ENCODE data around the gene CCNQ. TPM values are rescaled to one million over a fixed set of nuclear protein-coding genes. Genes with fewer than 3 reads are reported as not detected.
"Not testable (repeated sequence)": the region's sequence is repeated elsewhere in the genome, so short reads cannot be mapped to it uniquely, and the experiment has no call there.

The CCNQ gene
- total RNA-seq, 1 donor from 2014 or later = 24.4 TPM

- Mint-ChIP-seq H3K36me3 (ENCODE audit: low read depth) (no peaks in the 10 kb centered on the region), H3K4me3 (peak overlapping the region; percentile 0), H3K27ac (ENCODE audit: unreplicated experiment) (no peak overlapping the region), H3K4me1 (no peaks in the 10 kb centered on the region), H3K9me3 (no peaks in the 10 kb centered on the region), H3K27me3 (ENCODE audit: low read depth) (peaks cover 2% of the 10 kb centered on the region)
- DNase-seq (ENCODE audit: low read depth, low spot score) = no peak
- TF ChIP-seq CTCF (conservative IDR thresholded peaks at IDR 0.05) = no peak
Measured at GRCh38 chrX:153608376-153608775, 9.4 kb upstream of the CCNQ start.

GRCh38 chrX:153606503-153606902, 7.6 kb upstream of the CCNQ start:
- Mint-ChIP-seq H3K4me3 (no peak overlapping the region), H3K27ac (ENCODE audit: unreplicated experiment) (no peak overlapping the region), H3K4me1 (peaks cover 4% of the 10 kb centered on the region), H3K9me3 (no peaks in the 10 kb centered on the region), H3K36me3 (ENCODE audit: low read depth) (peaks cover 2% of the 10 kb centered on the region), H3K27me3 (ENCODE audit: low read depth) (peaks cover 2% of the 10 kb centered on the region)
- TF ChIP-seq CTCF (conservative IDR thresholded peaks at IDR 0.05) = no peak
- no peak for DNase-seq (ENCODE audit: low read depth, low spot score)

GRCh38 chrX:153604666-153605380, 5.9 kb upstream of the CCNQ start:
- H3K36me3 Mint-ChIP-seq (ENCODE audit: low read depth); H3K9me3 Mint-ChIP-seq; H3K27ac Mint-ChIP-seq (ENCODE audit: unreplicated experiment); H3K27me3 Mint-ChIP-seq (ENCODE audit: low read depth); H3K4me3 Mint-ChIP-seq; DNase-seq (ENCODE audit: low read depth, low spot score): not testable (repeated sequence)
- H3K4me1 Mint-ChIP-seq = peaks cover 14% of the 10 kb centered on the region

- Mint-ChIP-seq H3K27me3 (ENCODE audit: low read depth) (no peaks in the 10 kb centered on the region), H3K9me3 (no peaks in the 10 kb centered on the region), H3K4me1 (peaks cover 15% of the 10 kb centered on the region), H3K27ac (ENCODE audit: unreplicated experiment) (no peak overlapping the region), H3K4me3 (peak overlapping the region; percentile 53), H3K36me3 (ENCODE audit: low read depth) (peaks cover 5% of the 10 kb centered on the region)
- no peak for TF ChIP-seq CTCF (conservative IDR thresholded peaks at IDR 0.05)
- no peak for DNase-seq (ENCODE audit: low read depth, low spot score)
Measured at GRCh38 chrX:153603131-153603656, 4.3 kb upstream of the CCNQ start.

GRCh38 chrX:153602601-153603000, 3.7 kb upstream of the CCNQ start:
- DNase-seq (ENCODE audit: low read depth, low spot score) = no peak
- Mint-ChIP-seq H3K27me3 (ENCODE audit: low read depth) (no peaks in the 10 kb centered on the region), H3K4me3 (peak overlapping the region; percentile 53), H3K27ac (ENCODE audit: unreplicated experiment) (no peak overlapping the region), H3K9me3 (no peaks in the 10 kb centered on the region), H3K36me3 (ENCODE audit: low read depth) (peaks cover 5% of the 10 kb centered on the region), H3K4me1 (peaks cover 21% of the 10 kb centered on the region)
- TF ChIP-seq CTCF (conservative IDR thresholded peaks at IDR 0.05) = no peak

- no peaks in the 10 kb centered on the region for H3K27me3 Mint-ChIP-seq (ENCODE audit: low read depth)
- H3K4me3 Mint-ChIP-seq = peak overlapping the region; percentile 87
- peaks cover 9% of the 10 kb centered on the region for H3K36me3 Mint-ChIP-seq (ENCODE audit: low read depth)
- no peak for TF ChIP-seq CTCF (conservative IDR thresholded peaks at IDR 0.05)
- no peak overlapping the region for H3K27ac Mint-ChIP-seq (ENCODE audit: unreplicated experiment)
- DNase-seq (ENCODE audit: low read depth, low spot score) = no peak
- H3K9me3 Mint-ChIP-seq = no peaks in the 10 kb centered on the region
- H3K4me1 Mint-ChIP-seq = peaks cover 24% of the 10 kb centered on the region
Measured at GRCh38 chrX:153601511-153602110, 2.7 kb upstream of the CCNQ start.
